Measurements from ENCODE around the gene NSMCE3. TPM values are rescaled to one million over a fixed set of nuclear protein-coding genes. Genes with fewer than 3 reads are reported as not detected.

NSMCE3 gene
- total RNA-seq, 1 donor from 2014 or later = 10.4 TPM

GRCh38 chr15:29222129-29222853 is 47.3 kb downstream of the NSMCE3 start:
- no peak for DNase-seq (ENCODE audit: low read depth)

- no peak for DNase-seq (ENCODE audit: low read depth)
These were observed 48.8 kb downstream of the NSMCE3 start for GRCh38 chr15:29220852-29221251.

- DNase-seq (ENCODE audit: low read depth) = no peak
These were observed 52.7 kb downstream of the NSMCE3 start for GRCh38 chr15:29216955-29217354.
